GM12874 (cell line): ENCODE measurements around the gene RYR2.

Source experiments
- CTCF ChIP-seq: IDR thresholded peaks from 2 replicates; pipeline ENCODE4 v1.5.1; 2011; ENCODE audit warnings: low read depth, mild to moderate bottlenecking, control low read depth, low read length, moderate library complexity; ENCODE audit not compliant: insufficient read depth

Gene RYR2

DNA sequence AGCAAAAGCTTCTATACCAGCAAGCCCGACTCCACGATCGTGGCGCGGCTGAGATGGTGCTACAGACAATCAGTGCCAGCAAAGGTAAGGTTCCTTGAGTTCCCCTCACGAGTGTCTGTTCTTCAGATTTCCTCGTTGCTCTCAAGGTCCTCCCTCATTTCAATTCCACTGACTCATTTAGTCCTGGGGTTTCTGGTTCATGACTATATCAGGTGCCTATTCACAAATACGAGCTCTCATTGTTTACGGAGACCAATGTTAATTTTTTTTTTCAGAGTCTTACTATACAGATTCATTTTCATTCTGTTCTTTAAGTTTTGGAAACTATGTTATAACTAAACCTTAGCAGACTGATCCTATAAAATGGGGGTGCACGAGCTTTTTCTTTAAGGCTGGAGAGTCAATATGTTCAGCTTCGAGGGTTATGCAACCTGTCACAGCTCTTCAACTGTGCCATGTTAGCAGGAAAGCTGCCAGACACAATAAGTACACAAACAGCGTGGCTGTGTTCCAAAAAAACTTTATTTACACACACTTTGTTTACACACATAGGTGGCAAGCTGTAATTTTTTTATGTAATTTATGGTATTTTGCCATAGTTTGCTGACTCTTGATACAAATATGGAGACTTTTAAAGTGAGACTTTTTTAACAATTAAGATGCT is 714.5 kb downstream of the RYR2 start:
- no peak for TF ChIP-seq CTCF

- no peak for TF ChIP-seq CTCF
Measured at GRCh38 chr1:237759377-237759776, 717.4 kb downstream of the RYR2 start.

GRCh38 chr1:237760951-237761350 is 719.0 kb downstream of the RYR2 start:
- no peak for TF ChIP-seq CTCF

DNA sequence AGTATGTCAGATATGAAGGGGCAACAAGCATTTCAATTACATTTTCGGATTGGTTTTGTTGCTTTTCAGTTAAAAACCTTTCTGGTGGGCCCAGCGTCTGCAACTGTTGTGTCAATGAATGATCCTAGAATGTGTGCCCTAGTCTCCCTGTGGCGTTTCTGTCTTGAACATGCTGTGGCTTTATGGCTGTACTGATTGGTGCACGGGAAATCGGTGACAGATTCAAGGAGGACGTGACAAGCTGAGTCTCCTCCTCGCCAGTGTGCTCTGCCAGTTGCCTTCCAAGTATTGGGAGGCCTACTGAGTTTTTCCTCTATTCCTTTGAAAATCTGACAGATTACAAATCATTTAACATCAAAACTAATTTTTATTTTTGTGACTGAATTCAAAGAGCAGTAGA is 721.2 kb downstream of the RYR2 start:
- no peak for TF ChIP-seq CTCF

DNA sequence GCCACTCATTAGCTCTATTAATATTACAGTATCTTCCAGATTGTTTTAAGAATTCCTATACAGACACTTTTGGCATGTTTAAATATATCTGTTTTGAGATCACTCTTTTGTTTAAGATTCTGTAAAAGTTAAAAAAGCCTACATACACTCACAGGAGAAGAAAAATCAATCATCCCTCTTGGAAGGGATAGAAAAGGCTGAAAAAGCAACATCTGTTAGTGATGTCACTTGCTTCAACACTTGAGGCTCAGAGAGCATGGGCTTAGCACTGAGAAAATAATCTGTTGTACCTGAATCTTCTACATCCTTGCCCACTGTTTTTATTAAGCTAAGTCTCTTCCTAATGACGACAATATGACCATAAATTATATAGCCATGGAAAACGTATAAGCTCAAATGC is 721.8 kb downstream of the RYR2 start:
- TF ChIP-seq CTCF, result no peak

DNA sequence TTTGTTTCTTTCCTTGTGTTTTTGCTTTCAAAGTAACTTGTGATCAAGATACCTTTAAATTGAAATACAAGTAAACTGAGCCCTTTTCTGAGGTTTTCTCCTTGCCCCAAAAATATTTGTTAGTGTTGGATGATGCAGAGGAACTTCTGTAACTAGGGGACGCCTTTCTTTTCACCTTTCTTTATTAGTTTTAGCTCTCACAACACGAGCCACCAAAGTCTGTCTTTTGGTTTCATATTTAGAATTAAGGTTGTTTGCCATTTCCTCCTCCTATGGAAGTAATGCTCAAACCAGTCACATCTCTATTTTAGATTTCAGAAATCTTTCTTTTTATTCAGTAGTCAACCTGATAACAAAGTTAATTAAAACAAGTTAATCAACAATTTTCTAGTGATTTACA is 727.9 kb downstream of the RYR2 start:
- TF ChIP-seq CTCF, result no peak

GRCh38 chr1:237772009-237772408 is 730.0 kb downstream of the RYR2 start:
- no peak for TF ChIP-seq CTCF
